ENCODE measurements around the gene PKN2.

The PKN2 gene

GRCh38 chr1:88683541-88684481, at the start of gene PKN2:
PKN2 (plus strand) TSS chr1:88684273; CDS start chr1:88684581, 308 bp downstream.
- Histone ChIP-seq H3K4me3 (ENCODE audit: low read depth in 1 of 2, low read length in 2 of 2) (peak within 1 kb of the TSS; percentile 88 to 93), H3K9ac (ENCODE audit: low read depth in 1 of 2, low read length in 2 of 2) (peak within 1 kb of the TSS; percentile 88 to 96), H3K9me3 (ENCODE audit: control insufficient read depth in 1 of 2, low read length in 2 of 2) (no peaks in the 10 kb centered on the region), H3K4me1 (ENCODE audit: control insufficient read depth in 1 of 2, insufficient read depth in 2 of 2, low read length in 2 of 2) (peaks cover 13 to 20% of the 10 kb centered on the region in 2 donors), H3K36me3 (ENCODE audit: control insufficient read depth in 1 of 2, insufficient read depth in 2 of 2, low read length in 2 of 2) (no peaks in the 10 kb centered on the region), H3K27ac (ENCODE audit: low read depth, low read length) (peak within 1 kb of the TSS; percentile 94), H3K27me3 (ENCODE audit: control insufficient read depth in 1 of 2, insufficient read depth in 2 of 2, low read length in 2 of 2) (no peaks in the 10 kb centered on the region)

- no peak overlapping the region for H3K27ac ChIP-seq (ENCODE audit: low read depth, low read length)
- no peak overlapping the region for H3K4me3 ChIP-seq (ENCODE audit: low read depth in 1 of 2, low read length in 2 of 2)
- no peak overlapping the region for H3K9ac ChIP-seq (ENCODE audit: low read depth in 1 of 2, low read length in 2 of 2)
- H3K36me3 ChIP-seq (ENCODE audit: control insufficient read depth in 1 of 2, insufficient read depth in 2 of 2, low read length in 2 of 2), result no peaks in the 10 kb centered on the region
- H3K4me1 ChIP-seq (ENCODE audit: control insufficient read depth in 1 of 2, insufficient read depth in 2 of 2, low read length in 2 of 2), result no peaks in the 10 kb centered on the region
- H3K27me3 ChIP-seq (ENCODE audit: control insufficient read depth in 1 of 2, insufficient read depth in 2 of 2, low read length in 2 of 2), result no peaks in the 10 kb centered on the region
- H3K9me3 ChIP-seq (ENCODE audit: control insufficient read depth in 1 of 2, low read length in 2 of 2), result peaks cover 6 to 19% of the 10 kb centered on the region in 2 donors
Measured at GRCh38 chr1:88634538-88634937, 49.5 kb upstream of the PKN2 start.

DNA sequence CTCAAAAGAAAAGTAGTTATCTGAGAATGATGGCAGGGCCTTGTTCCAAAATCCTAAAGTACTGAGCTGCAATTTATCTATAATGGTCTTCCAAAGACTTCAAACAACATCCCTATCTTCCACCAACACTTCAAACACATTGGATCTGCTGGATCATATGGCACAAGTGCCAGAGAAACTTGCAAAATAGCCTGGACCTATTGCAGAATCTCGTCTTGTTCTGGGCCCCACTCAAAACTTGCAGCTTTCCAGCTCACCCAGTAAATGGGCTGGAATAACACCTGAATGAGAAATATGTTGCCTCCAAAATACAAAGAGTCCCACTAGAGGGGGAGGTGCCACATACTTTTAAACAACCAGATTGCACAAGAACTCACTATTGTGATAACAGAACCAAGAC, 44.0 kb upstream of the PKN2 start:
- no peak overlapping the region for H3K4me3 ChIP-seq (ENCODE audit: low read depth in 1 of 2, low read length in 2 of 2)
- H3K36me3 ChIP-seq (ENCODE audit: control insufficient read depth in 1 of 2, insufficient read depth in 2 of 2, low read length in 2 of 2), result no peaks in the 10 kb centered on the region
- no peaks in the 10 kb centered on the region for H3K27me3 ChIP-seq (ENCODE audit: control insufficient read depth in 1 of 2, insufficient read depth in 2 of 2, low read length in 2 of 2)
- H3K9me3 ChIP-seq (ENCODE audit: control insufficient read depth in 1 of 2, low read length in 2 of 2), result peaks cover 5 to 9% of the 10 kb centered on the region in 2 donors
- H3K9ac ChIP-seq (ENCODE audit: low read depth in 1 of 2, low read length in 2 of 2), result no peak overlapping the region
- H3K4me1 ChIP-seq (ENCODE audit: control insufficient read depth in 1 of 2, insufficient read depth in 2 of 2, low read length in 2 of 2), result no peaks in the 10 kb centered on the region
- H3K27ac ChIP-seq (ENCODE audit: low read depth, low read length), result no peak overlapping the region

GRCh38 chr1:88645886-88646285, 38.2 kb upstream of the PKN2 start:
- H3K36me3 ChIP-seq (ENCODE audit: control insufficient read depth in 1 of 2, insufficient read depth in 2 of 2, low read length in 2 of 2), result no peaks in the 10 kb centered on the region
- H3K27ac ChIP-seq (ENCODE audit: low read depth, low read length), result no peak overlapping the region
- H3K9ac ChIP-seq (ENCODE audit: low read depth in 1 of 2, low read length in 2 of 2), result no peak overlapping the region
- no peaks in the 10 kb centered on the region for H3K9me3 ChIP-seq (ENCODE audit: control insufficient read depth in 1 of 2, low read length in 2 of 2)
- no peaks in the 10 kb centered on the region for H3K27me3 ChIP-seq (ENCODE audit: control insufficient read depth in 1 of 2, insufficient read depth in 2 of 2, low read length in 2 of 2)
- no peaks in the 10 kb centered on the region for H3K4me1 ChIP-seq (ENCODE audit: control insufficient read depth in 1 of 2, insufficient read depth in 2 of 2, low read length in 2 of 2)
- H3K4me3 ChIP-seq (ENCODE audit: low read depth in 1 of 2, low read length in 2 of 2), result no peak overlapping the region

- Histone ChIP-seq H3K9ac (ENCODE audit: low read depth in 1 of 2, low read length in 2 of 2) (no peak overlapping the region), H3K27ac (ENCODE audit: low read depth, low read length) (no peak overlapping the region), H3K27me3 (ENCODE audit: control insufficient read depth in 1 of 2, insufficient read depth in 2 of 2, low read length in 2 of 2) (no peaks in the 10 kb centered on the region), H3K9me3 (ENCODE audit: control insufficient read depth in 1 of 2, low read length in 2 of 2) (no peaks in the 10 kb centered on the region), H3K4me1 (ENCODE audit: control insufficient read depth in 1 of 2, insufficient read depth in 2 of 2, low read length in 2 of 2) (no peaks in the 10 kb centered on the region), H3K4me3 (ENCODE audit: low read depth in 1 of 2, low read length in 2 of 2) (no peak overlapping the region), H3K36me3 (ENCODE audit: control insufficient read depth in 1 of 2, insufficient read depth in 2 of 2, low read length in 2 of 2) (no peaks in the 10 kb centered on the region)
Measured at GRCh38 chr1:88646476-88647248, 37.4 kb upstream of the PKN2 start.

DNA sequence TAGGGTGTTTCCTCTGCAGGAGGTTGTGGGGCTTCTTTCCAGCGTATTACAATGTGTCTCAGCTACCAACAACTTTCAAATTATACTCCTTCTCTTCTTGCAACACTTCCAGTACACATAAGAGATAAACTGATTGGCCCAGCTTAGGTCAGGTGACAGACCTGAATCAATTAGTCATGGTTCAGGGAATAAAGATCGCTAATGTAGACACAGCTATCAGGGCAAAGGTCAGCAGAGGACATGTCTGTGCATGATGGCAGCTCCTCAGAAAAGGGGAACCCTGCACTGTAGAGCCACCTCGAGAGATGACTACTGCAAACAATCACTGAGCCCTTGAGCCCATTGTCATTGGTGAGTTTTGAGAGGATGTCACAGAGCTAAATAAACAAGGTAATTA, 36.8 kb upstream of the PKN2 start:
- Histone ChIP-seq H3K36me3 (ENCODE audit: control insufficient read depth in 1 of 2, insufficient read depth in 2 of 2, low read length in 2 of 2) (no peaks in the 10 kb centered on the region), H3K27me3 (ENCODE audit: control insufficient read depth in 1 of 2, insufficient read depth in 2 of 2, low read length in 2 of 2) (no peaks in the 10 kb centered on the region), H3K4me3 (ENCODE audit: low read depth in 1 of 2, low read length in 2 of 2) (no peak overlapping the region), H3K27ac (ENCODE audit: low read depth, low read length) (no peak overlapping the region), H3K9ac (ENCODE audit: low read depth in 1 of 2, low read length in 2 of 2) (no peak overlapping the region), H3K4me1 (ENCODE audit: control insufficient read depth in 1 of 2, insufficient read depth in 2 of 2, low read length in 2 of 2) (no peaks in the 10 kb centered on the region), H3K9me3 (ENCODE audit: control insufficient read depth in 1 of 2, low read length in 2 of 2) (no peaks in the 10 kb centered on the region)

DNA sequence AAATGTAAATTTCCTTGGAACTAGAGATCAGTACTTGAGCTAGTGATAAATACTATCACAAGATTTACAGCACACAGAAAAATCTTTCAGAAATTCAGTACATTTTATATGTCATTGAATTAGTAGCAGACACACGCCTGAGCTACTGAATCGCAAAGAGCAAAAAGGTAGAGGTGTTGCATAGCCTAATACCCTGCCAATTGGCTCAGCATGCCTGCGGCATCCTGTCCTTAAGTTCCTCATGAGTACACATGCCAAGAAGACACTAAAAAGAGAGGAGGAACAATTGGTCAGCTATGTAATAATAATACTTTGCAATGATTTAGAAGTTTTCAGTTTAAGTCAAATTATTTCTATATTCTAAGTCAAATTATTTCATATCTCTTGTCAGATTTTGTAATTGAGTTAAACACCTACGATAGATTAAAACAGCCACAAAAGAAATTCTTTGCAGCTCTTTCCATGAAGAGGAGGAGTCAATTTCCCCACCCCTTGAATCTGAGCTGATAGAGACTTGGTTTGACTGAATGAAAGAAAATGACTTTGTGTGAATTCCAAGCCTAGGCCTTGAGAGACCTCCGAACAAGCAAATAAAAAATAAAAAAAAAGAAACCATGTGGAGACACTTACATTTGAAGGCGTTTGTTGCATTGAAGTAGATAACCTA, 36.2 kb upstream of the PKN2 start:
- Histone ChIP-seq H3K4me1 (ENCODE audit: control insufficient read depth in 1 of 2, insufficient read depth in 2 of 2, low read length in 2 of 2) (no peaks in the 10 kb centered on the region), H3K4me3 (ENCODE audit: low read depth in 1 of 2, low read length in 2 of 2) (no peak overlapping the region)

GRCh38 chr1:88648706-88649105, 35.4 kb upstream of the PKN2 start:
- H3K9ac ChIP-seq (ENCODE audit: low read depth in 1 of 2, low read length in 2 of 2), result no peak overlapping the region
- H3K27me3 ChIP-seq (ENCODE audit: control insufficient read depth in 1 of 2, insufficient read depth in 2 of 2, low read length in 2 of 2), result no peaks in the 10 kb centered on the region
- no peaks in the 10 kb centered on the region for H3K9me3 ChIP-seq (ENCODE audit: control insufficient read depth in 1 of 2, low read length in 2 of 2)
- H3K27ac ChIP-seq (ENCODE audit: low read depth, low read length), result no peak overlapping the region
- no peak overlapping the region for H3K4me3 ChIP-seq (ENCODE audit: low read depth in 1 of 2, low read length in 2 of 2)
- H3K4me1 ChIP-seq (ENCODE audit: control insufficient read depth in 1 of 2, insufficient read depth in 2 of 2, low read length in 2 of 2), result no peaks in the 10 kb centered on the region
- H3K36me3 ChIP-seq (ENCODE audit: control insufficient read depth in 1 of 2, insufficient read depth in 2 of 2, low read length in 2 of 2), result no peaks in the 10 kb centered on the region

More for the DNA sequence above, 36.2 kb upstream of the PKN2 start:
- no peaks in the 10 kb centered on the region for H3K27me3 ChIP-seq (ENCODE audit: control insufficient read depth in 1 of 2, insufficient read depth in 2 of 2, low read length in 2 of 2)
- H3K9ac ChIP-seq (ENCODE audit: low read depth in 1 of 2, low read length in 2 of 2), result no peak overlapping the region
- H3K9me3 ChIP-seq (ENCODE audit: control insufficient read depth in 1 of 2, low read length in 2 of 2), result no peaks in the 10 kb centered on the region
- no peak overlapping the region for H3K27ac ChIP-seq (ENCODE audit: low read depth, low read length)
- H3K36me3 ChIP-seq (ENCODE audit: control insufficient read depth in 1 of 2, insufficient read depth in 2 of 2, low read length in 2 of 2), result no peaks in the 10 kb centered on the region

GRCh38 chr1:88649932-88650331, 34.1 kb upstream of the PKN2 start:
- no peak overlapping the region for H3K4me3 ChIP-seq (ENCODE audit: low read depth in 1 of 2, low read length in 2 of 2)
- H3K27me3 ChIP-seq (ENCODE audit: control insufficient read depth in 1 of 2, insufficient read depth in 2 of 2, low read length in 2 of 2), result no peaks in the 10 kb centered on the region
- H3K36me3 ChIP-seq (ENCODE audit: control insufficient read depth in 1 of 2, insufficient read depth in 2 of 2, low read length in 2 of 2), result no peaks in the 10 kb centered on the region
- H3K9me3 ChIP-seq (ENCODE audit: control insufficient read depth in 1 of 2, low read length in 2 of 2), result no peaks in the 10 kb centered on the region
- no peak overlapping the region for H3K27ac ChIP-seq (ENCODE audit: low read depth, low read length)
- no peak overlapping the region for H3K9ac ChIP-seq (ENCODE audit: low read depth in 1 of 2, low read length in 2 of 2)
- no peaks in the 10 kb centered on the region for H3K4me1 ChIP-seq (ENCODE audit: control insufficient read depth in 1 of 2, insufficient read depth in 2 of 2, low read length in 2 of 2)

Measured in duodenal mucosa (tissue), 2 donors.